Activated effector memory CD4-positive, alpha-beta T cell treated with anti-CD3 and anti-CD28 coated beads, Interleukin-2, amount 50 U/mL, for 16 hours (primary cell): Measurements from ENCODE around the gene KCNH5.

Experiments
- DNase-seq: peaks from one replicate; pipeline ENCODE4 v3.0.0-alpha.2; 2020

The KCNH5 gene

GRCh38 chr14:63045234-63045611 lies at the start of gene KCNH5:
TSS of gene KCNH5 (minus strand) at chr14:63045458. CDS start at chr14:63045186, 272 bp downstream.
- DNase-seq = no peak

DNA sequence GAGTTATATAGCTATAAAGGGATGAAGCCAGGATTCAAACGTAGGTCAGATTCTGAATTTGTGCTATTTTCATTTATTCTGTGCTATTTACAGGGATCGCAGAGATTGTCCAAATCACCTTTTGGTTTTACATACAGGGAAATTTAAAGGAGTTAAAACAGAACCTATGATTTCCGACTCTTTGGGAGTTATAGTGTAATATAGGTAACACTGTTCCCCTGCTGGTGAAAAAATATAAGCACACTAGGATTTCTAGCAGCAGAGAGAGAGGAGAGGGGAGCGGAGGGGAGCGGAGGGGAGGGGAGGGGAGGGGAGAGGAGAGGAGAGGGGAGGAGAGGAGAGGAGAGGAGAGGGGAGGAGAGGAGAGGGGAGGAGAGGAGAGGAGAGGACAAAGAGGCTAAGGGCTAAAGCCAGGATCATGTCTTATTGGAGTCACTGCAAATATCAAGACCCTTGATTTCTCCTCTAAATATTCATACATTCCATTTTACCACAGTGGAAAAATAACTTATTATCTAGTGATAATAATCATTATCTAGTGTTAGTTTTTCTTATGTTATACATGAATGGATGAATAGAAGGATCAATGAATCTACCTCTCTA lies 46.2 kb upstream of the KCNH5 start:
- no peak for DNase-seq

DNA sequence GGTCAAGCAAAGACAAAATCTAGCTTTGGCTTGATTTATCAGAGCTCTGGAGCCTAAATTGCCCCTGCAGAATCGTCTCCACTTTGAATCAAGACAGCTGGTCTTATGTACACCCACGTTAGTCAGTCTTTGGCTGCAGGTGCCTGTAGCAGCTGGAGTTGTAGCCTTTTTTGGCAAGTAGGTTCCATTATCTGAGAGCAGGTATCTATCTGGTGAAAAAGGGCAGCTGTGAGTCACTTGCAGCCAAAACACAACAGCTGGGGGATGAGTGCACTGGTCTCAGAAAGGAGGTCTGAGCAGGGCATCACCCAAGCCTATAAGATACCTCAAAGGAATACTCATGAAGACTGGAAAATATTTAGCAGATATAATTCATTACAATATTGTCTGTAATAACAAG lies 43.6 kb upstream of the KCNH5 start:
- DNase-seq = no peak

GRCh38 chr14:63078569-63078968 lies 33.3 kb upstream of the KCNH5 start:
- no peak for DNase-seq

- DNase-seq = no peak
Observed at GRCh38 chr14:63076488-63076887, 31.2 kb upstream of the KCNH5 start.

DNA sequence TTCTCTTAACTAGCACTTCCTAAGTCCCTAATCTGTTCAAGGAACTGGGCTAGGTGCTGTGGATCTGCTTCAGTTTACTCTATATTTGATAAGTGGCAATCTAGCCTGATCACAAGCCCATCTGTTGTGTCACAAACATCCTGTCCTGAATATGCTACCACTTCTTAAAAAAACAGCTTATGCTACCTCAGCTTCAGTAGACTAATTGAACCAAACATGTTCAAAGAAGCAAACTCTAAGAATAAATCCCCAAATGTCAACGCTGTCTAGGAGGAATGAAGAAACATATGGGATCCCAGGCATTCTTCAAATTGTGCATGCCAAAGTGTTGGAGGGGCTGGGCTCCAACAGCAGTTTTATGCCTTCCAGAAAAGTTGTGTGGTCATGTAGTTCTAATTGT lies 10.4 kb upstream of the KCNH5 start:
- DNase-seq = no peak

- no peak for DNase-seq
Observed at GRCh38 chr14:63051992-63052391, 6.7 kb upstream of the KCNH5 start.

DNA sequence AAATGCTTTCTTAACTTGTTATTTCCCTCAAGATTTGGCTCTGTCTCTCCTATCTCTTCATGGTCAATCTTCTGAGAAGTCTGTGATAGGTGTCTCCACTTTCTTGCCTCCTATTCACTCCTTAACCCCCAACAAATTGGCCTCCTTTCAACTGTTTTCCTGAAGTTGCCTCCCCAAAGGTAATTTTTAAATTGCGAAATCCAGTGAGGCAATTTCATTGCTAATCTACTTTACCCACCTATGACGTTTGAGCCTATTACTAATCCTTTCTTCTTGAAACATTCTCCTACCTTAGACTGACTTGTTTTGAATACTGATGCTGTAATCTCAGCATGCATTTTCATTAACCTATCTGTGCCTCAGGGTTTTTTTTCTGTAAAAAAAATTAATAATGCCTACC lies 6.0 kb upstream of the KCNH5 start:
- no peak for DNase-seq

GRCh38 chr14:63050694-63051093 lies 5.4 kb upstream of the KCNH5 start:
- DNase-seq = no peak

DNA sequence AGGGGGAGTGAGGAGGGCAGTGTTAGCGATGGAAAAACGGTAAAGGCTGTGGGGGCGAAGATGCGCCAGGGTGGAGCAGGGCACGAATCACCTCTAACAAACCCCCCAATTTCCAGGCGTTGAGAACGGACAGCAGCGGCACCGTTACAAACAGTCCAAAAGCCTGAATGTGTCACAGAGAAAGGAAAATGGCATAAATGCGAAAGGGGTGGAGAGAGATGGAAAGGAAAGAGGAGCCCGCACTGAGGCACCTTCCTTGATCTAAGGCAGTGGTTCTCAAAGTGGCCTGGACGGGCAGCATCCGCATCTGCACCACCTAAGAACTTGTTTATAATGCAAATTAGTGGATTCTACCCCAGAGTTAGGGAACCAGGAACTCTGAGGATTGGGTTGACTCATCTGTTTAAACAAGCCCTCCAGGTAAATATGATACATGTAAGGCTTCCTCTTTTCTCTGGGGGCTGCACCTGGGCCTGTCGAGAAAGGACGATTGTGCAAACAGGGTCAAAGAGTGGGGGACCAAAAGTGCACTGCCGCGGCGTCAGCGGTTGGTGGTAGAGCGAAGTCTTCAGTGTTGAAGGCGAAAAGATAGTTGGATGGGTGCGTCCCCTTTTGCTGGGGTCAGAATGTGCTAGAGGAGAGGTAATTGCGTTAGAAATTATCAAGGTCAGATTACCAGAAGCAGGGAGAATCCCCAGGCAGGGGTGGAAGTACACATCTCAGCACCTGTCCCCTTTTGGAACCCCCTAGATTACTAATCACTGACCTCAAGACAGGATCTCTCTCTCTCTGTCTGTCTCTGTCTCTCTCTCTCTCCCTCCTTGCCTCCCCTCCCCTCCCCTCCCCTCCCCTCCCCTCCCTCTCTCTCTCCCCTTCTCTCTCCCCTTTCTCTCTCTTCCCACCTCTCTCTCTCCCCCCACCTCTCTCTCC lies 1.3 kb upstream of the KCNH5 start:
- no peak for DNase-seq

GRCh38 chr14:63045612-63046320 lies 508 bp upstream of the KCNH5 start:
- no peak for DNase-seq

- no peak for DNase-seq
Observed at GRCh38 chr14:63039866-63040265, 5.4 kb downstream of the KCNH5 start.

DNA sequence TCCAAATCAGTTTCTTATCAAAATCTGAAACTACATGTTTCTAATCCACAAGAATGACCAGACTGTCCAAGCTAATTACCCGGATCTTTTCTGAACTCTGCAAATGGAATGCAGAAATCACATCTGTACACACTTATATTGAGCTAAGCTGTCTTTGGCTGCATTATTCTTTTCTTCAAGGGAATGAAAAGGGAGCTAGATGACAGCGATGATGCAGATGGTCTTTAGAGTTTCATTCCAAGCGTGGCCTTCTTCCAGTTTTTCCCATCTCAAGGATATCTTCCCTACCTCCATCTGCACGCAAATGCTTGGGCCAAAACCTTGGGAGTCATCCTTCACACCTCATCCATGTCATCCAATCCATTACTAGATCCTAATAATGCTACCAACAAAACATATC lies 12.6 kb downstream of the KCNH5 start:
- DNase-seq = no peak

DNA sequence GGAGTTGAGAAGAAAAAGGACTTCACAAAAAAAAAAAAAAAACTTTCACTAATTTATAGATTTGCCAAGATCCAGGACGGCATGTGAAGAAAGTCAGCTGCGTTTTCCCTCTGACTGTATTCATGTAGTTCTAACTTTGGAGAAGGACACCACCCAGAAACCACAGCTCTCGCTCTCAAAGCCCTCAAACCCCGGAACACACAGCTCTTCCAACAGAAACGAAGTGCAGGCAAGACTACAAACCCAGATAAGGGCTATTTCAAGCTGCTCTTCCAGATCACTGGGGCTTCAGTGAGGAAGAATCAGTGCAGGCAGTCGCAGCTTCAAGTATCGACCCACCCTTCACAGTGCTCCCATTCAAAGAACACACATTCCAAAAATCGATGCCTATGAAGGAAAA lies 13.2 kb downstream of the KCNH5 start:
- no peak for DNase-seq

DNA sequence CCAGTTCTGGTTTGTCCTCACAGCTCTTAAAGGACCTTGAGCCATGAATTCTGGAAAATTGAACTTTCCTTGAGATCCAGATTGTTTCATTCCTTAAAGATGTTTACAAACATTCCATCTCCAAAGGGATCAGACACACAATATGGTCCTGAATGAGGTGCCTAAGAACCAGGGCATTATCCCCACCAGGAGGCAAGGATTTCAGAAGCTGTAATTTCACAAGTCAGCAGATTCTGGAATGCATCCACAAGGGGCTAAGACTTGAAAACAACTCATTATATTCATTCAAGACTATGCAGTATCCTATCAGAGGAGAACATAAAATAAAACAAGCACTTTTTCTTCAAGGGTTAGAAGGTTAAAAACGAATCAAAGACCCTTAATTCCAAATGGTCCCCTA lies 15.1 kb downstream of the KCNH5 start:
- no peak for DNase-seq

GRCh38 chr14:63027719-63028118 lies 17.5 kb downstream of the KCNH5 start:
- DNase-seq = no peak

DNA sequence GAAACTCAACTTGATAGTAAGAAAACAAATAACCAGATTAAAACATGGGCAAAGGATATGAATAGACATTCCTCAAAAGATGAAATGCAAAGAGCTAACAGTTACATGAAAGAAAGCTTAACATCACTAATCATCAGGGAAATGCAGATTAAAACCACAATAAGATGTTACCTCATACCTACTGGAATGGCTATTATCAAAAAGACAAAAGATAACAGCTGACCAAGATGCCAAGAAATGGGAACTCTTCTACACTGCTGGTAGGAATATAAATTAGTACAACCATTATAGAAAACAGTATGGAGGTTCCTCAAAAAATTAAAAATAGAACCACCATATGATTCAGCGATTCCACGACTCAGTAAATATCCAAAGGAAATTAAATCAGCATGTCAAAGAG lies 18.8 kb downstream of the KCNH5 start:
- no peak for DNase-seq

DNA sequence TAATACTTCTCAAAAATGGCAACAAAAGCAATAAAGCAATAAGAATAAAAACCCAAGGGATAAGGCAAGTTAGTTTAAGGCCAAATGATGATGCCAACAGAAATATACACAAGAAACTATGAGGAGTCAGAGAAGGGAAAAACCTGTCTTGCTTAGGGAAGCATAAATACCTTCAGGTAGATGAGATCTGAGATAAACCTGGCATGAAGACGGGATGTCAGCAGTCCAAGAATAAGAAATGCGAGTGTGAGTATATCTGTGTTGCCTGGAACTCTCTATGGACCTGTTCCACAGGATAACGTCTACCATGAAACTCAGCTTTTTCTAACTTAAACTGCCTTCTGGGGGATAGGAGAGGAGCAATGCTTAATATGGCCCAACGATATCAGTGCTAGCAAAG lies 30.6 kb downstream of the KCNH5 start:
- DNase-seq = no peak

DNA sequence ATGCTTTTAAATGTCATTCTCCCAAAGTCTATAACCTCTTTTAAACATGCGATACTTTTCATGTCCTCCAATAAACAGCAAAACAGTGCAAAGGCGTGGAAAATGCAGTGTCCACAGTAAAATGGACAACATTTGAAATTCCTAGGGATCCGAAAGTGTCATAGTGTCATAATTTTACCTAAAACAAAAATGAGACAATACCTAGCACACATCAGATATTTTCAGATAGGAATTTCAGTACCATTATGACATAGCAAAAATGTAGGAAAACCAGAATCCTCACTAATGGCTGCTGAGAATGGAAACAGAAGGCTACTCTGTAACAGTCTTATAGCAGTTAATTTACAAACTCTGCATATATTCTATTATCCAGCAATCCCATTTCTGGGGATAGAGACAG lies 33.1 kb downstream of the KCNH5 start:
- DNase-seq = no peak

- no peak for DNase-seq
Observed at GRCh38 chr14:63011623-63012022, 33.6 kb downstream of the KCNH5 start.

DNA sequence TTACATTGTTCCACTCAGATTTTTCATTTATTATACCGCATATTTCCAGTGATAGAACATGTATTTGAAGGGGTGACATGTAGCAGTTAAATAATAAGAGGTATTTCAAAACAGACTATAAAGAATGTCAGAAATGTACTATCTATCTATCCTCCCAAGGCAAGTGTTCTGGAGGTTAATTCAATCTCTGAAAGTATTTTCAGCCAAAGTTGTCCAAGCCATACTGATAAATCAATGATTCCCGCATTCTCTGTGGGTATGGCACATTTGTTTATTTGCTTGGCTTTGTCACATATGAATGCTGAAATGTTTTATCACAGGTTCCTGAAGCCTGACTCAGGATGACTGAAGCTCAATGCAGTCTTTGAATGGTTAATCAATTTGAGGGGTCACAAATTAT lies 35.8 kb downstream of the KCNH5 start:
- DNase-seq = no peak

DNA sequence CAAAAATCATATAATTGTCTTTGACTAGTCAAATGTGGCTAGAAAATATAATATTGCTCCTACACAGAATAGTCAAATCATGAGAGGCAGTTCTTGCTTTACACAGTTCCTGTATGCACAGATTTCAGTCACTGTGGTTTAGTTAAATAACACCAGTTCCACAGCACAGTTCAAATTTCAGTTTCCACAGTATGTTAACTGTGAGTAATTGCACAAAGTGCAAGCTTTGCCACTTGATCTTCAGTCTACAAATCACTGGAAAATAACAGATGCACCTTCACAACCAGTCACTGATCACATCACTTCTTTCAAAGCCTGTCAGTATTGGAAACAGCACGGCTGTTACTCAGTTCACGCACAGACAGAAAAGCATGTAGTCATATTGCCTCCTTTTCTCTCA lies 38.7 kb downstream of the KCNH5 start:
- no peak for DNase-seq

DNA sequence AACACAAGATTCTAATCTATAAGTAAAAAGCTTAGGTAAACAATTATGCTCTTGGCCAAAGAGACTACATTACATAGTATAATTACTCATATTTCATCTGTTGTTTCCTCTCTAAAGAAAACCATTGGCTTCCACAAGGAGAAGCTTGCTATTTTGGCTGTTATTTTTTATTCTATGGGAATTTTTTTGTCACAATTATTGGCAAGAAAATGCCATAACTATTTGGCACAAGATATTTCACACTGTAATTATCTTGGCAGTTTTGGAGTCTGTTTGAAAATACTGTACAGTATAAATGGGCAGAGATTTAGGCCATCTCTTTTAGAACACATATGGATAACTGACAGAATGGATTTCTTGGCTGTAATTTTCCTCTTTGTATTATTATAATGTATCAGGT lies 51.2 kb downstream of the KCNH5 start:
- DNase-seq = no peak

GRCh38 chr14:62988967-62989366 lies 56.3 kb downstream of the KCNH5 start:
- DNase-seq = no peak
